Right renal cortex interstitium (tissue), 3 donors: ENCODE results near the gene LRRC2. TPM values are rescaled to one million over a fixed set of nuclear protein-coding genes. Genes with fewer than 3 reads are reported as not detected.

Experiments used
- DNase-seq, 3 donors: peaks; one replicate each; pipeline ENCODE4 v3.0.0-alpha.2; 2013; ENCODE audit warnings: low read depth in 3 of 3, low spot score in 2 of 3
- polyA plus RNA-seq, 3 donors: library from polyadenylated mRNA; unstranded; fragments of 120-200 nt; gene quantifications; one replicate each; pipeline ENCODE4 v1.2.1, GENCODE V29; 2013; ENCODE audit not compliant: insufficient read length in 3 of 3

LRRC2 gene
- polyA plus RNA-seq, 3 donors = 2.0 to 2.4 (median 2.3) TPM

- DNase-seq = no peak
These were observed 82.3 kb downstream of the LRRC2 start for GRCh38 chr3:46483825-46484224.

- DNase-seq = no peak
These were observed 83.3 kb downstream of the LRRC2 start for GRCh38 chr3:46482632-46483350.

- no peak for DNase-seq
These were observed 84.5 kb downstream of the LRRC2 start for GRCh38 chr3:46481636-46482035.

- DNase-seq = no peak
These were observed 85.5 kb downstream of the LRRC2 start for GRCh38 chr3:46480491-46481195.

- DNase-seq = no peak
These were observed 86.4 kb downstream of the LRRC2 start for GRCh38 chr3:46479696-46480095.

- no peak for DNase-seq
These were observed 87.1 kb downstream of the LRRC2 start for GRCh38 chr3:46479021-46479420.

GRCh38 chr3:46478341-46478740 is 87.8 kb downstream of the LRRC2 start:
- DNase-seq = no peak

GRCh38 chr3:46477756-46478155 is 88.3 kb downstream of the LRRC2 start:
- no peak for DNase-seq

GRCh38 chr3:46477145-46477544 is 89.0 kb downstream of the LRRC2 start:
- no peak for DNase-seq

- no peak for DNase-seq
These were observed 93.4 kb downstream of the LRRC2 start for GRCh38 chr3:46472736-46473135.

GRCh38 chr3:46471371-46471914 is 94.7 kb downstream of the LRRC2 start:
- DNase-seq = no peak

GRCh38 chr3:46470831-46471230 is 95.3 kb downstream of the LRRC2 start:
- no peak for DNase-seq

- DNase-seq = no peak
These were observed 96.3 kb downstream of the LRRC2 start for GRCh38 chr3:46469680-46470357.

GRCh38 chr3:46468753-46469600 is 97.1 kb downstream of the LRRC2 start:
- DNase-seq = no peak

GRCh38 chr3:46467562-46467961 is 98.5 kb downstream of the LRRC2 start:
- DNase-seq = no peak

GRCh38 chr3:46466871-46467403 is 99.2 kb downstream of the LRRC2 start:
- DNase-seq = no peak

GRCh38 chr3:46466273-46466672 is 99.8 kb downstream of the LRRC2 start:
- no peak for DNase-seq
